Vagina (tissue), 2 donors: ENCODE results near the gene ZNF175. TPM values are rescaled to one million over a fixed set of nuclear protein-coding genes. Genes with fewer than 3 reads are reported as not detected.

Experiments
- DNase-seq, 2 donors: peaks; one replicate each; pipeline ENCODE4 v3.0.0-alpha.2; 2017; ENCODE audit errors: extremely low spot score in 2 of 2
- H3K27ac ChIP-seq: fragments of 200-600 bp; sonication (generic); one replicate; pipeline ENCODE4 v1.5.1; 2019
- H3K27me3 ChIP-seq: fragments of 200-600 bp; sonication (generic); one replicate; pipeline ENCODE4 v1.5.1; 2019
- H3K36me3 ChIP-seq, 2 donors: fragments of 200-600 bp; sonication (generic); one replicate each; pipeline ENCODE4 v1.5.1; 2017 to 2019
- H3K4me1 ChIP-seq: fragments of 200-600 bp; sonication (generic); one replicate; pipeline ENCODE4 v1.5.1; 2019
- H3K4me3 ChIP-seq, 2 donors: fragments of 200-600 bp; sonication (generic); 1 replicate in 1 of 2; 2 replicates in 1 of 2; pipeline ENCODE4 v1.5.1; 2016 to 2019
- H3K9me3 ChIP-seq: fragments of 200-600 bp; sonication (generic); one replicate; pipeline ENCODE4 v1.5.1; 2019
- CTCF ChIP-seq, 3 experiments: fragments of 450-650 bp in 2 of 3; fragments of 200-600 bp in 1 of 3; sonication (generic) in 1 of 3; IDR thresholded peaks; one replicate each; pipeline ENCODE4 v1.5.1; 2017 to 2019; ENCODE audit warnings: antibody characterized with exemption in 3 of 3, mild to moderate bottlenecking in 2 of 3, moderate library complexity in 2 of 3
- POLR2A ChIP-seq, 2 donors: fragments of 450-650 bp; IDR thresholded peaks; one replicate each; pipeline ENCODE4 v1.6.1; 2017; ENCODE audit warnings: antibody characterized with exemption in 2 of 2, mild to moderate bottlenecking in 2 of 2, moderate library complexity in 2 of 2
- POLR2AphosphoS5 ChIP-seq, 2 donors: sonication (generic); formaldehyde crosslinking; IDR thresholded peaks; one replicate each; pipeline ENCODE4 v1.9.0; 2017; ENCODE audit warnings: antibody characterized with exemption in 2 of 2, mild to moderate bottlenecking in 2 of 2, low read depth in 1 of 2; ENCODE audit not compliant: insufficient read depth in 1 of 2
- intact Hi-C: fragments of 100-400 bp; cut with DNase I; formaldehyde crosslinking; loops from one replicate; pipeline ENCODE4 v1.15.1; 2023
- total RNA-seq: library from RNA; depleted of rRNA; stranded (reverse); fragments of >200 nt; gene quantifications from one replicate; pipeline ENCODE4 v1.2.3, GENCODE V29; 2016

Gene ZNF175
- total RNA-seq, 1 donor from 2014 or later, result 8.1 TPM

GRCh38 chr19:51529301-51529700 is 41.8 kb upstream of the ZNF175 start:
- Histone ChIP-seq H3K4me3 (no peak overlapping the region), H3K9me3 (no peaks in the 10 kb centered on the region), H3K36me3 (no peaks in the 10 kb centered on the region), H3K27me3 (no peaks in the 10 kb centered on the region), H3K4me1 (no peaks in the 10 kb centered on the region), H3K27ac (no peak overlapping the region)
- no peak for TF ChIP-seq CTCF (IDR thresholded peaks at IDR 0.05)
- no peak for TF ChIP-seq POLR2AphosphoS5 (IDR thresholded peaks at IDR 0.05; ENCODE audit: insufficient read depth in 1 of 2, low read depth in 1 of 2)
- no peak for TF ChIP-seq POLR2A (IDR thresholded peaks at IDR 0.05)
- DNase-seq, result no peak
- intact Hi-C loops, result no loop called here

GRCh38 chr19:51530616-51531015 is 40.5 kb upstream of the ZNF175 start:
- Histone ChIP-seq H3K36me3 (no peaks in the 10 kb centered on the region), H3K4me3 (no peak overlapping the region), H3K27me3 (no peaks in the 10 kb centered on the region), H3K9me3 (no peaks in the 10 kb centered on the region), H3K27ac (no peak overlapping the region), H3K4me1 (no peaks in the 10 kb centered on the region)
- no peak for DNase-seq
- intact Hi-C loops, result loop anchor here (5.0 kb wide), 1 partner anchor 38 kb away; no protein-coding TSS in a partner anchor
- no peak for TF ChIP-seq POLR2A (IDR thresholded peaks at IDR 0.05)
- TF ChIP-seq POLR2AphosphoS5 (IDR thresholded peaks at IDR 0.05; ENCODE audit: insufficient read depth in 1 of 2, low read depth in 1 of 2), result no peak
- no peak for TF ChIP-seq CTCF (IDR thresholded peaks at IDR 0.05)

- no peaks in the 10 kb centered on the region for H3K4me1 ChIP-seq
- H3K9me3 ChIP-seq, result no peaks in the 10 kb centered on the region
- no peak within 1 kb of the TSS for H3K4me3 ChIP-seq
- no peak within 1 kb of the TSS for H3K27ac ChIP-seq
- intact Hi-C loops, result loop anchor here (5.0 kb wide), 1 partner anchor 39 kb away; no protein-coding TSS in a partner anchor
- no peaks in the 10 kb centered on the region for H3K27me3 ChIP-seq
- TF ChIP-seq POLR2A (IDR thresholded peaks at IDR 0.05) (no peak), POLR2AphosphoS5 (IDR thresholded peaks at IDR 0.05; ENCODE audit: insufficient read depth in 1 of 2, low read depth in 1 of 2) (no peak), CTCF (IDR thresholded peaks at IDR 0.05) (no peak)
- DNase-seq, result no peak
- H3K36me3 ChIP-seq, result no peaks in the 10 kb centered on the region
Measured at GRCh38 chr19:51531349-51532315, 39.5 kb upstream of the ZNF175 start, which contains the start of gene SIGLEC6. TSS of gene SIGLEC6 (minus strand) at chr19:51531670. CDS start at chr19:51531648, 22 bp downstream.

GRCh38 chr19:51535535-51535934 is 35.5 kb upstream of the ZNF175 start:
- H3K9me3 ChIP-seq, result no peaks in the 10 kb centered on the region
- H3K4me3 ChIP-seq, result no peak overlapping the region
- intact Hi-C loops, result no loop called here
- no peaks in the 10 kb centered on the region for H3K27me3 ChIP-seq
- TF ChIP-seq CTCF (IDR thresholded peaks at IDR 0.05) (no peak), POLR2A (IDR thresholded peaks at IDR 0.05) (no peak), POLR2AphosphoS5 (IDR thresholded peaks at IDR 0.05; ENCODE audit: insufficient read depth in 1 of 2, low read depth in 1 of 2) (no peak)
- no peaks in the 10 kb centered on the region for H3K4me1 ChIP-seq
- H3K27ac ChIP-seq, result no peak overlapping the region
- DNase-seq, result no peak
- H3K36me3 ChIP-seq, result no peaks in the 10 kb centered on the region
